B cell (primary cell): ENCODE measurements around the gene KIAA0753.

ENCODE experiments used
- CTCF ChIP-seq: fragments of 200-600 bp; IDR thresholded peaks from one replicate; pipeline ENCODE4 v1.8.0; 2022; ENCODE audit warnings: antibody characterized with exemption, mild to moderate bottlenecking
- EZH2 ChIP-seq: IDR thresholded peaks from 2 replicates; pipeline ENCODE4 v1.6.1; 2012; ENCODE audit warnings: borderline replicate concordance, low read depth, mild to moderate bottlenecking, moderate library complexity, low read length; ENCODE audit not compliant: insufficient read depth, poor library complexity, severe bottlenecking

DNA sequence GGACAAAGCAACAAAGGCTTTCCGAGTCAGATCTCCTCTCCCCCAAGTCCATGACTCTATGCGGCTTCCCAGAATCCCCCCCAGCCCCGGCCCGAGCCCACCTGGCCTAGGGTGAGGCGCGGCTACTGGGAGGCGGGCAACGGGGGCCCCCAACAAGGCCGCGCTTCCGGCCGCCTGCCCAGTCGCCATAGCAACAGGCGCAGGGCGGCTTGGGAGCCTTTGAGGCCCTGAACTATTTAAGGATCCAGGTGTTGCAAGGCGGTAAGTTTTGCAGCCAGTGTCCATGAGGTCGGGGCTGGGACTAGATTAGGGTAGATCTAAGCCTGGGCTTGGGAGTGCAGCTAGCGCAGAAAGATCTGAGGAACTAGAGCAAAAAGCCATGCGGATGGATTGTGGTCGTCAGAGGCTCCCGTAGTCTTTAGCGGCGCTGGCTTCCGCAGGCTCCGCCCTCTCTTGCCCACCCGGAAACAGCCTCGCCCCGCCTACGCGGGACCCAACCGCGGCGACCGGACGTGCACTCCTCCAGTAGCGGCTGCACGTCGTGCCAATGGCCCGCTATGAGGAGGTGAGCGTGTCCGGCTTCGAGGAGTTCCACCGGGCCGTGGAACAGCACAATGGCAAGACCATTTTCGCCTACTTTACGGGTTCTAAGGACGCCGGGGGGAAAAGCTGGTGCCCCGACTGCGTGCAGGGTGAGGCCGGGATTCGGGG lies at the start of gene KIAA0753, which contains the start of gene TXNDC17:
- TF ChIP-seq EZH2 (no peak), CTCF (no peak)
